Measurements from ENCODE around the gene CTSF. TPM values are rescaled to one million over a fixed set of nuclear protein-coding genes. Genes with fewer than 3 reads are reported as not detected.

CTSF gene
- total and polyA plus RNA-seq, 2 experiments from 2014 or later, result 0.60 to 1.1 TPM

DNA sequence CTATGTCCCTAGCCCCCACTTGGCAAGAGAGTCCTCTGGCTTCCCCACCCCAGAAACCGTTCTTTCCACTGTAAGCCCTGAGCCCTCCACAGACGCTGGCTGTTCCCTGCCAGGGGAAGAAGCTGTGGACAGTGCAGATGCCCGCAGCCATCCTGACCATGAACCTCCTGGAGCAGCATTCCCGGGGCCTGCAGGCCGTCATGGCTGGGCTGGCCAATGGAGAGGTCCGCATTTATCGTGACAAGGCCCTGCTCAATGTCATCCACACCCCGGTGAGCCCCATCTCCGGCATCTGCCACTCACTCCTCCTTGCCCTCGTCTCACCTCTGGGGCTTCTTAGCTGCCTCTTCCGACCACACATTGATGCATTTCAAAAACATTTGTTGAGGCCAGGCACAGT, 44.8 kb downstream of the CTSF start:
- Histone ChIP-seq H3K79me2 (no peaks in the 10 kb centered on the region), H4K20me1 (ENCODE audit: insufficient read depth, poor library complexity, severe bottlenecking) (no peaks in the 10 kb centered on the region), H3K4me1 (ENCODE audit: insufficient read depth) (no peaks in the 10 kb centered on the region), H3K9me2 (replicated peaks; ENCODE audit: insufficient read depth) (no peaks in the 10 kb centered on the region), H3K27ac (no peak overlapping the region), H3K27me3 (no peaks in the 10 kb centered on the region), H3K4me2 (no peak overlapping the region), H3K4me3 (no peak overlapping the region), H3K9me3 (ENCODE audit: low read depth) (no peaks in the 10 kb centered on the region), H3K36me3 (replicated peaks; ENCODE audit: insufficient read depth, low read depth) (no peaks in the 10 kb centered on the region), H2AFZ (no peak overlapping the region)
- no peak for DNase-seq (ENCODE audit: low spot score)
- WGBS (ENCODE audit: low lambda C conversion rate, missing lambda C conversion rate), result 77% methylated on average over 11 of the region's 11 CpGs
- no peak for TF ChIP-seq EZH2phosphoT487 (IDR thresholded peaks at IDR 0.05; ENCODE audit: low read depth, severe bottlenecking, unreplicated experiment)
- no peak for TF ChIP-seq EZH2 (IDR thresholded peaks at IDR 0.05; ENCODE audit: borderline replicate concordance)
- TF ChIP-seq, protein P1, sequence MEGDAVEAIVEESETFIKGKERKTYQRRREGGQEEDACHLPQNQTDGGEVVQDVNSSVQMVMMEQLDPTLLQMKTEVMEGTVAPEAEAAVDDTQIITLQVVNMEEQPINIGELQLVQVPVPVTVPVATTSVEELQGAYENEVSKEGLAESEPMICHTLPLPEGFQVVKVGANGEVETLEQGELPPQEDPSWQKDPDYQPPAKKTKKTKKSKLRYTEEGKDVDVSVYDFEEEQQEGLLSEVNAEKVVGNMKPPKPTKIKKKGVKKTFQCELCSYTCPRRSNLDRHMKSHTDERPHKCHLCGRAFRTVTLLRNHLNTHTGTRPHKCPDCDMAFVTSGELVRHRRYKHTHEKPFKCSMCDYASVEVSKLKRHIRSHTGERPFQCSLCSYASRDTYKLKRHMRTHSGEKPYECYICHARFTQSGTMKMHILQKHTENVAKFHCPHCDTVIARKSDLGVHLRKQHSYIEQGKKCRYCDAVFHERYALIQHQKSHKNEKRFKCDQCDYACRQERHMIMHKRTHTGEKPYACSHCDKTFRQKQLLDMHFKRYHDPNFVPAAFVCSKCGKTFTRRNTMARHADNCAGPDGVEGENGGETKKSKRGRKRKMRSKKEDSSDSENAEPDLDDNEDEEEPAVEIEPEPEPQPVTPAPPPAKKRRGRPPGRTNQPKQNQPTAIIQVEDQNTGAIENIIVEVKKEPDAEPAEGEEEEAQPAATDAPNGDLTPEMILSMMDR (IDR thresholded peaks at IDR 0.05; ENCODE audit: poor library complexity), result no peak

Small RNA genes lying within 50 kb of the gene (small RNA-seq; reads per million reads assigned to genes)
- not detected for gene RNU4-39P

Other genes with a start within 250 kb of the CTSF start
- 4.3 and 6.2 TPM in 2 replicates for gene RIN1, start 232.2 kb downstream of the CTSF start, total RNA-seq
- 9.5 and 12.8 TPM in 2 replicates for gene RIN1, start 232.2 kb downstream of the CTSF start, polyA plus RNA-seq
- gene BRMS1, start 223.5 kb downstream of the CTSF start, total RNA-seq, result 34.5 and 39.7 TPM in 2 replicates
- gene BRMS1, start 223.5 kb downstream of the CTSF start, polyA plus RNA-seq, result 48.6 and 54.0 TPM in 2 replicates
- 41.5 and 41.9 TPM in 2 replicates for gene B4GAT1, start 221.0 kb downstream of the CTSF start, total RNA-seq
- 37.4 and 40.8 TPM in 2 replicates for gene B4GAT1, start 221.0 kb downstream of the CTSF start, polyA plus RNA-seq
- 7.4 and 11.3 TPM in 2 replicates for gene SLC29A2, start 196.8 kb downstream of the CTSF start, total RNA-seq
- gene SLC29A2, start 196.8 kb downstream of the CTSF start, polyA plus RNA-seq, result 20.2 and 27.1 TPM in 2 replicates
- gene NPAS4, start 147.6 kb downstream of the CTSF start, total RNA-seq, result 0.60 TPM in 1 of 2 replicates, not detected in the other
- 0.31 TPM in 1 of 2 replicates, not detected in the other for gene NPAS4, start 147.6 kb downstream of the CTSF start, polyA plus RNA-seq
- 45.6 and 60.6 TPM in 2 replicates for gene MRPL11, start 129.8 kb downstream of the CTSF start, total RNA-seq
- gene MRPL11, start 129.8 kb downstream of the CTSF start, polyA plus RNA-seq, result 57.1 and 59.8 TPM in 2 replicates
- gene PELI3, start 101.7 kb downstream of the CTSF start, total RNA-seq, result 5.5 and 6.7 TPM in 2 replicates
- 5.5 and 10.9 TPM in 2 replicates for gene PELI3, start 101.7 kb downstream of the CTSF start, polyA plus RNA-seq
- gene DPP3, start 88.2 kb downstream of the CTSF start, total RNA-seq, result 46.0 and 56.0 TPM in 2 replicates
- 54.8 and 57.3 TPM in 2 replicates for gene DPP3, start 88.2 kb downstream of the CTSF start, polyA plus RNA-seq
- gene BBS1, start 58.0 kb downstream of the CTSF start, total RNA-seq, result 25.1 and 33.4 TPM in 2 replicates
- gene BBS1, start 58.0 kb downstream of the CTSF start, polyA plus RNA-seq, result 27.7 and 33.9 TPM in 2 replicates
- 10.3 and 11.5 TPM in 2 replicates for gene ZDHHC24, start 22.6 kb downstream of the CTSF start, total RNA-seq
- gene ZDHHC24, start 22.6 kb downstream of the CTSF start, polyA plus RNA-seq, result 16.9 and 18.3 TPM in 2 replicates
- gene ACTN3, start 21.7 kb downstream of the CTSF start, total RNA-seq, result not detected in 2 replicates
- 0.09 and 0.58 TPM in 2 replicates for gene ACTN3, start 21.7 kb downstream of the CTSF start, polyA plus RNA-seq
- gene CCDC87, start 24.5 kb upstream of the CTSF start, total RNA-seq, result 0.36 and 0.53 TPM in 2 replicates
- gene CCDC87, start 24.5 kb upstream of the CTSF start, polyA plus RNA-seq, result 0.22 TPM in 1 of 2 replicates, not detected in the other
- 32.2 and 41.5 TPM in 2 replicates for gene CCS, start 24.6 kb upstream of the CTSF start, total RNA-seq
- gene CCS, start 24.6 kb upstream of the CTSF start, polyA plus RNA-seq, result 97.8 and 127 TPM in 2 replicates
- 29.5 and 31.1 TPM in 2 replicates for gene RBM14, start 48.0 kb upstream of the CTSF start, total RNA-seq
- gene RBM14, start 48.0 kb upstream of the CTSF start, polyA plus RNA-seq, result 66.3 and 70.7 TPM in 2 replicates
- 129 and 150 TPM in 2 replicates for gene RBM4, start 70.1 kb upstream of the CTSF start, total RNA-seq
- gene RBM4, start 70.1 kb upstream of the CTSF start, polyA plus RNA-seq, result 139 and 151 TPM in 2 replicates
- 25.7 and 26.7 TPM in 2 replicates for gene RBM4B, start 109.3 kb upstream of the CTSF start, total RNA-seq
- gene RBM4B, start 109.3 kb upstream of the CTSF start, polyA plus RNA-seq, result 32.4 and 33.4 TPM in 2 replicates
- 115 and 152 TPM in 2 replicates for gene SPTBN2, start 160.6 kb upstream of the CTSF start, total RNA-seq
- 177 and 183 TPM in 2 replicates for gene SPTBN2, start 160.6 kb upstream of the CTSF start, polyA plus RNA-seq